Measurements from ENCODE around the gene TLR10.
"Not testable (repeated sequence)": the region's sequence is repeated elsewhere in the genome, so short reads cannot be mapped to it uniquely, and the experiment has no call there.

The TLR10 gene

DNA sequence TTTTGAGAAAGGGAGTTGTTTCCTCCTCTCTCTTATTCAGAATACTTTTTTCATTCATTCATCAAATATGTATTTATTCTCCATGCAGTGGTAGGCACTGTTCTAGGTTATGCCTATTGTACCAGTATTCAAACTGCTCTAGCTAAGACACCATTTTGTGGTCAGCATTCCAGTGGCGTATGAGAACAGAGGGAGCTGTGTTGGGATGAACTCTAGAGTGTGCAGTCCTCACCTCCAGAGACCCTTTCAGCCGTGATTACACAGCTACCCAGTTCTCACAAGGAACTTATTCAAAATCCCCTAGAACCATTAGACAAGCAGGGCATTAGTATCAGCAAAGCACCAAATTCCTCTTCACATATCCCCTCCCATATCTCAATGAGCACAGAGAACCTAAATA is 17.6 kb upstream of the TLR10 start:
- no peak for DNase-seq

DNA sequence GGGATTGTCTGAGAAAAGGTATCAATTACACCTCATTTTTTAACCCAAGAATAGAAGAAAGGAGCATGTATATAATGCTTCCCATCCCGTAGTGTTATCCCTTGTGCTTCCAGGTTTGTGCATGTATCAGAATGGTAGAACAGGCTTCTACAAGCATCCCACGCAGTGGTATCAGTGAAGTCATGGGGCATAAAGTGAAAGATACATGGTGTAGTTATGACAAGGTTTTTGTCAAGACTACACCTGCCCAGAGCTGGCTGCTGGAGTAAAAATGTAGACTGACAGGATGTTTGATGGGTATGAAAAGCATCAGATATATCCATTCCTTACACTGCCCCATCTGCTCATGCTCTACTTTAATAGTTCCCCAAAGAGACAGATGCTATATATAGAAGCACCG is 12.3 kb upstream of the TLR10 start:
- DNase-seq = no peak

DNA sequence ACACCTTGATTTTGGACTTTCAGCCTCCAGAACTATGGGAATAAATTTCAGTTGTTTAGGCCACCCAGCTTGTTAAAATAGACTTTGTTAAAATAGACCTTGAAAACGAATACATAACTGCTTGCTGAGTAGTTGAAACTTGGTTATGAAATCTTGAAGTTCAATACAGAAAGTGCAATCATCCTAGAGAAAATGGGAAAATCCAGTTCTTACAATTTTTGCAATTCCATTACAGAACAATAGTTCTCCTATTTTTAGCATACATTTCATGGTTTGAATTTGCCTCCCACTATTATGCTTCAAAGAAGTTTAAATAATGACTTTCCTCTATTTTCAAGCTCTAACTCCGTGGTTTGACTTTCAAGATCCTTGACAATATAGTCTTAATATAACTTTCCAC is 11.3 kb upstream of the TLR10 start:
- no peak for DNase-seq

- DNase-seq = no peak
These were observed 8.2 kb upstream of the TLR10 start for GRCh38 chr4:38791010-38791409.

DNA sequence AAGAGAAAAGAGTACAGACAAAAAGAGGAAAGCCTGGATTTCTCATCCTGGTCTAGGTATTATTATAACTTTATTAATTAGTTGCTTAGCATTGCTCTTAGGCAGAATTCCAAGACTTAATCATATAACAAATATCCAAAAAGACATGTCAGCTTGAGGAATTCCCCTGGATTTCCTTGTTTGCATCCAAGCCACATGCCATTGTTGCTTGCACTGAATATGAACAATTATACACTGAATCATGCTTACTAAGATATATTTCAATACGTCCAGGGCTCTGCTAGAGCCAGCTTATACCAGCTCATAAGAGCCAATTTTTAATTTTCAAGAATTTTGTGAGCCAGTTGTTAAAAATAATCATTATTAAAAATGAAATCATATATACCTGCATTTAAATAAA is 5.5 kb upstream of the TLR10 start:
- DNase-seq = no peak

GRCh38 chr4:38787693-38788092 is 4.9 kb upstream of the TLR10 start:
- DNase-seq = no peak

GRCh38 chr4:38785901-38786402 is 3.2 kb upstream of the TLR10 start:
- no peak for DNase-seq

GRCh38 chr4:38785041-38785790 is 2.4 kb upstream of the TLR10 start:
- no peak for DNase-seq

- no peak for DNase-seq
These were observed 1.4 kb upstream of the TLR10 start for GRCh38 chr4:38784141-38784540.

DNA sequence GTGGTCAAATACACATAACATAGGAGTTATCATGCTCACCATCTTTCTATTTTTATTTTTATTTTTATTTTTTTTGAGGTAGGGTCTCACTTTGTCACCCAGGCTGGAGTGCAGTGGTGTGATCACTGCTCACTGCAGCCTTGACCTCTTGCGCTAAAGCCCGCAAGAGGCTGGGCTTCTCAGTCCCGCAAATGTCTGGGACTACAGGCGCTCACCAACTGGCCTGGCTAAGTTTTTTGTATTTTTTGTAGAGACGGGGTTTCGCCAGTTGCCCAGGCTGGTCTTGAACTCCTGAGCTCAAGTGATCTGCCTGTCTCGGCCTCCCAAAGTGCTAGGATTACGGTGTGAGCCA is 295 bp upstream of the TLR10 start:
- DNase-seq = no peak

DNA sequence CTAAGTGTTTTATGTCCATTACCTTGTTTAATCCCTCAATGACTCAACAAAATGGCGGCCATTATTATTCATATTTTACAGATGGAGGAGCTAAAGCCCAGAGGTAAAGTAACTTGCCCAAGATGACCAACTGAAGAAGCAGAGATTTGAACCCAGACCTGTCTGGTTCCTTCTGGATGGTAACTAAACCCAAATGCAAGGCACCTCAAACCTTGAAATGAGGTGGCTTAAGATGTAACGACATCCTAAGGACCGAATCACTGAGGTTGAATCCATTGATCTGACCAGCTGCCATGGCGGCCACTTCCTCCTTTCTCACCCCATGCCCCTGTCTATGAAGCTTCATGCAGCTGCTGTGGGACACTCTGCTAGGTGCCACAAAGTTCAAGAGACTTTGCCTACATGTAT is 932 bp downstream of the TLR10 start:
- DNase-seq = no peak

- DNase-seq = no peak
These were observed 1.8 kb downstream of the TLR10 start for GRCh38 chr4:38780833-38781484.

- no peak for DNase-seq
These were observed 3.0 kb downstream of the TLR10 start for GRCh38 chr4:38779790-38780189.

DNA sequence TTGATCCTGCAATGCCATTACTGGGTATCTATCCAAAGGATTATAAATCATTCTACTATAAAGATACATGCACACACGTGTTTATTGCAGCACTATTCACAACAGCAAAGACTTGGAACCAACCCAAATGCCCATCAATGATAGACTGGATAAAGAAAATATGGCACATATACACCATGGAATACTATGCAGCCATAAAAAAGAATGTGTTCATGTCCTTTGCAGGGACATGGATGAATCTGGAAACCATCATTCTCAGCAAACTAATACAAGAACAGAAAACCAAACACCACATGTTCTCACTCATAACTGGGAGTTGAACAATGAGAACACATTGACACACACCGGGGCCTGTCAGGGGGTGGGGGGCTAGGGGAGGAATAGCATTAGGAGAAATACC is 4.9 kb downstream of the TLR10 start:
- DNase-seq = not testable (repeated sequence)

DNA sequence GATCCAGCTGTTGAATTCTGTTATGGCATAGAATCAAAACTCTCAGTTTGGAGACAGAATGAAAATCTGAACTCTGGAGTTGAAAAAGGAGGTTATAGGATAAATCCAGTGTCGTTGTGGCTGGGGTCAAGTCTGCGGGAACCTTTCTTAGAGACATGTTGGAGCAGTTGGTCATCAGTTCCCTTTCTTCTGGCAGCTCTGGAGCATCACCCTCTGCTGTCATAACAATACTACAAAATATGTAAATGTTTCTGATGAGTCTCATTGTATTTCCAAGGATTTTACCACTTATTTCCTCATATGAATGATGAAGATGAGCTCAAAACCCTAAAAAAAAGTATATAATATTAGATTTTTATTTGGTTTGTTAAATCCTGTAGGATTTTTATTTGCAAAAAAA is 7.5 kb downstream of the TLR10 start:
- no peak for DNase-seq

DNA sequence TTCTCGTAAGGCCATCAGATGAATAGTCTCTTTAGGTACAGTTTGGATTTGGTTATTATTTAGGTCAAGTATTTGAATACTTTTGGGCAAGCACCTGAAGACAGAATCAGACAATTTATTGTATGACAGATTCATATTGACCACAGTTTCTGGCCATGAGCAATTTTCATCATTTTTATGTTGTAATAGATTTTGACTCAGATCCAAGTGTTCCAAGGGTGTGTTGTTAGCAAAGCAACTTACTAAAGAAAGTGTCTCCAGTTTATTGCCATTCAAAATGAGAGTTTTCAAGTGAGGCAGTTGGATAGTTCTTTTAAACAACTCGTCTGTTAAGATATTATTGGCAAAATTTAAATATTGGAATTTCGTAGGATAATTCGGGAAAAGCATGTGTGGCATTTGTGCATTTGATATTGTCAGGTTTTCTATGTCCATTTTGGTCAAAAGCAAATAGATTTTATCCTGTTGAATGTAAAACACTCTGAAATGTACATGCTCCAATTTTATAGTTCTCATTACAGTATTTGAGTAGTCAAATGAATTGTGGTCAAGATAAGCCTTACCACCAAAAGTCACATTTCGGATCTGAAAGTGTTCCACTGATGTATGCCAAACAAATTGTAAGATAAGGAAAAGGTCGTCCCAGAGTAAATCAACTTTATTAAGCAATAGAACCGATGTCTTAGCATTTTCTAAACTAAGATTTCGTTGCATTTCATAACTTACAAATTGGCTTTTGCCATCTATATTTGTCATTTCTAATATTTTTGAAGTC is 8.4 kb downstream of the TLR10 start:
- no peak for DNase-seq

- DNase-seq = not testable (repeated sequence)
These were observed 12.5 kb downstream of the TLR10 start for GRCh38 chr4:38770281-38770680.

GRCh38 chr4:38769857-38770256 is 12.9 kb downstream of the TLR10 start:
- DNase-seq = no peak

DNA sequence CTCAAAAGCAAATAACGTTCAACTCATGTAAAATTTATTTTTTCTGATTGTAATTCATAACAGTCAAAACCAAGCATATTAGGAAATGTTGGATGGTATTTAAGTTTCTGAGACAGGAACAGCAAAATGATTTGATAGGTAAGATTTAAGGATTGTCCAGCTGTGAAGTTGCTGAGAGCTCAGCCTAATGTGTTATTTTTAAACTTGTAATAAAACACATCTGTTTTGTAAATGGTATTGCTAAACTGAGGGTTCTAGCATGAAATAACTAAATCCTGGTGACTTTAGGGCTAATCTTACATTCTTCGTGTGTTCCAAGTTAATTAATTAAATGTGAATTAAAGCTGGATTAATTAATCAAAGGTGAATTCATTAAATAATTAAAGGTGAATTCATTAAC is 13.3 kb downstream of the TLR10 start:
- DNase-seq = no peak

DNA sequence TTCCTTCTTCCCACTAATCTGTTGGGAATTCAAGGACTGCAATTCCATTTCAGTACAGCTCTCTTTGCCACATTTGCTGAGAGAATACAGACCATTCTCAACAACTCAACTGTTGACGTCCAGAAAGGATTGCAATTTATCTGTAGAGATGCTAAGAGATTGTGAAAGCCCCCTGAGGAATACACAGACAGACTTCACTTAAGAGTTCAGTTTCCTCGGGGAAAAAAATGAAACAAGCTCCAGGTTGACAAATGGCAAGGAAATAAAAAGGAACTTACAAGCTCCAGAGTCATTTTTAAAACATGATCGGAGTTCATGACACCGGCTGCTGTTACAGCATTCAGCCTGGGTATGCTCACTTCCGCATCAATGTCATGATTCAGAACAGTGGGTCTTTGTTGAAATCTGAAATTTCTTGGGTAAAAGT is 13.8 kb downstream of the TLR10 start:
- DNase-seq = no peak

GRCh38 chr4:38766940-38767339 is 15.8 kb downstream of the TLR10 start:
- not testable (repeated sequence) for DNase-seq

GRCh38 chr4:38765382-38765781 is 17.4 kb downstream of the TLR10 start:
- no peak for DNase-seq

DNA sequence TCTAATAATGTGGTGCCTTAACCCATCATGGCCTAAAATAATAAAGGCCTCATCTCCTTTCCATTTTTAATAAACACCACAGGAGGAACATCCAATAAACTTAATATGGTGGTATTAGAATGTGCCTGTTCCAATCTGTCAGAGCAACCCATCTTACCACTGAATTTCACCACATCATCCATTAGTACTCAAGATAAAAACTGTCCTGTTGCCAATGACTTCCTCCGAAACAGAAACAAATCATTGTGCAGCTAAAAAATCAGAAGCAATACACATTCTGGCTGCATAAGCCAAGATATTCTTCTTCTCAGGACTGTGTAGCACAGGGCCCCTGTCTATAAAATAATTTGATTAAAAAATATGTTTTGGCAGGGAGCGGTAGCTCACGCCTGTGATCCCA is 18.5 kb downstream of the TLR10 start:
- no peak for DNase-seq

DNA sequence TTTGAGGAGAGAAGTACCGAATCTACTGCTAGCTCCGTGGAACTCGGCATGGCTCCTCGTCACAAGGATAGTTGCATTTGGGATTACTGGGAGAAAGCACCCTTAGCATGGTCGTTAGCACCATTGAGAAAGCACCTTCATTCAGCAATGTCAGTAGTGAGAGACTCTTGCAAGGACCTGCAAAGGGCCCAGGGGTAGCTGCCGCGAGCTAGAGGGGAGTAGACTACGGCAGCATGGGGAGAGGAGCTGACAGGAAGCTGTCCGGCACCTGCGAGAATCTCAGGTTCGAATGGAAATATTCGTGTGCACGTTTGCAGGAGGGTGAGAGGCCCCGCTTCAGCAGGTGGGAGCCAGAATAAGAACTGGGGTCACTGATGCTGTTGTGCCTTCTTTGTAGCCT is 20.2 kb downstream of the TLR10 start:
- no peak for DNase-seq
